Nephron progenitor cell (in vitro differentiated cells): ENCODE measurements around the gene A2M.

ENCODE experiments used
- DNase-seq: peaks from one replicate; pipeline ENCODE4 v3.0.0; 2021
- H3K27ac Mint-ChIP-seq: 2 replicates; pipeline ENCODE4 v1.8.0; 2021; ENCODE audit warnings: mild to moderate bottlenecking, moderate library complexity, mixed read lengths
- H3K27me3 Mint-ChIP-seq: 2 replicates; pipeline ENCODE4 v1.8.0; 2021; ENCODE audit warnings: mild to moderate bottlenecking, low read depth, mixed read lengths; ENCODE audit not compliant: poor library complexity
- H3K36me3 Mint-ChIP-seq: 2 replicates; pipeline ENCODE4 v1.8.0; 2021; ENCODE audit warnings: low read depth, mixed read lengths
- H3K4me1 Mint-ChIP-seq: 2 replicates; pipeline ENCODE4 v1.8.0; 2021; ENCODE audit warnings: mixed read lengths
- H3K4me3 Mint-ChIP-seq: 2 replicates; pipeline ENCODE4 v1.8.0; 2021; ENCODE audit warnings: mild to moderate bottlenecking, moderate library complexity, mixed read lengths
- H3K9me3 Mint-ChIP-seq: 2 replicates; pipeline ENCODE4 v1.8.0; 2021; ENCODE audit warnings: mild to moderate bottlenecking, moderate library complexity, mixed read lengths
- CTCF ChIP-seq: fragments of 200-600 bp; sonication (generic); IDR thresholded peaks from 2 replicates; pipeline ENCODE4 v1.5.0; 2021; ENCODE audit warnings: antibody characterized with exemption

The A2M gene

DNA sequence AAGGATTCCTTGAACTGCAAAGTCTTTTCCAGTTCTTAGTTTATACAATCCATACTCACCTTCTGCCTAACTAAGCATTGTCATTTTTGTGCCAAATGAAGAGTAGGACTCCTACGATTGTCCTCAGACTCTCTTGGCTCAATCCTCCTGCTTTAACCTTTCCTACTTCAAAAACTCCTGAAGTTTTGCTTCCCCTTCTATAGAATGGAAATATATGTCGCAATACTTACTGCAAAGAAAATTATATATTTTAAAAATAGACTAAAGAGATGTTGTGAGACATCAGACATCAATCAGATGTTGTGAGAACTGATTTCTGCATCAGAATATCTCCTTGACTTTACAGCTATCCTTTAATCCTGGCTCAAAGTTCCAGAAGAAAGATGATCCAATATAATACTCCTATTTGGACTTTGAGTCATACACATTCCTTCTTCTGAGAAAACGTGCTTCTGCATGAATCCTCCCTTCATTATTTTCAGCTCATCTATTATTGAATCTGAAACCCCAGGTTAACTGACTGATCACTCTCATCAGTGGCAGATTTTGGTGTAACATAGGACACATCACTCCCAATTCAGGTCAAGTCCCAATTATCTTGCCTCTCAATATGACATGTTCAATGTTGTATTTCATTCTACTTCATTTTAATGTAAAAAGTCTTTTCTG, 48.8 kb downstream of the A2M start:
- Mint-ChIP-seq H3K27ac (no peak overlapping the region), H3K4me3 (peak overlapping the region; percentile 26), H3K36me3 (no peaks in the 10 kb centered on the region), H3K4me1 (peaks cover 25% of the 10 kb centered on the region), H3K9me3 (no peaks in the 10 kb centered on the region), H3K27me3 (peaks cover 3% of the 10 kb centered on the region)
- DNase-seq = no peak
- TF ChIP-seq CTCF = no peak

- Mint-ChIP-seq H3K27ac (no peak overlapping the region), H3K4me1 (peaks cover 25% of the 10 kb centered on the region), H3K4me3 (peak overlapping the region; percentile 90), H3K9me3 (no peaks in the 10 kb centered on the region), H3K36me3 (no peaks in the 10 kb centered on the region), H3K27me3 (peaks cover 3% of the 10 kb centered on the region)
- no peak for TF ChIP-seq CTCF
- no peak for DNase-seq
Observed at GRCh38 chr12:9066183-9066623, 49.5 kb downstream of the A2M start.

GRCh38 chr12:9065607-9065856, 50.2 kb downstream of the A2M start:
- no peak overlapping the region for H3K27ac Mint-ChIP-seq
- H3K9me3 Mint-ChIP-seq = no peaks in the 10 kb centered on the region
- peak overlapping the region; percentile 90 for H3K4me3 Mint-ChIP-seq
- no peak for TF ChIP-seq CTCF
- no peaks in the 10 kb centered on the region for H3K36me3 Mint-ChIP-seq
- no peak for DNase-seq
- peaks cover 25% of the 10 kb centered on the region for H3K4me1 Mint-ChIP-seq
- H3K27me3 Mint-ChIP-seq = no peaks in the 10 kb centered on the region

DNA sequence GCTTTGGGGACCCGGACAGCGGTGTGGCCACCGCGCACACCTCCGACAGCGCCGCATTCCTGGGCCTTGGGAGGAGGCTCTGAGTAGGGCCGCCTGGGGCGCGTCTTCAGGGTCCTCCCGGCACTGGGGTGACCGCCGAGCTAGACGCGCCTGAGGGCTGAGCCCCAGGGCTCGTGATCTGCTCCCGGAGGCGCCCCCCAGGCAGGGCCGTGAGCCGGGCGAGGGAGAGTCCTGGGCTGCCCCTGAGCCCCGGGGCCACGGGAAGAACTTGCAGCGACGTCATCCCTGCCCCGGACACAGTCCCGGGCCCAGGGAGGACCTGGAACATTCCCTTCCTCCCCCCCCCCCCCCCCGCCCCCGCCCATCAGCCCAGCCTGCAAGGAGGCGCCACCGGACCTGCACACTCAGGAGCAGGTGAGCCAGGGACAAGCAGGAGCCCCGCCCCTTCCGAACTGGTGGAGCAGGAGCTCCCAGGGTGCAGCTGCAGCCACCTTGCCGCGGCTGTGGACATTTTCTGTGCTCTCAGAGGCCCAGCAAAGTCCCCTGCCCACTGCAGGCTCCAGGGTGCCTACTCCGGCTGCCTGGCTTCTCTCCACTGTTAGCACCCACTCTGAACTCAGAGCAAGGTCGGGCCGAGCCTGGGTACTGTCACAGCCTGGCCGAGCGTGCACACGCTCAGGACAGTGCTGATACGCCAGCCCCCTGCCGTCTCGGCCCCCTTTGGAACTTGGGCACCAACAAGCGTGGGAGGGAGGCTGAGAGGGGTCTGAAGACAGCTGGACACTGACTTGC, 50.7 kb downstream of the A2M start:
- no peak overlapping the region for H3K27ac Mint-ChIP-seq
- no peaks in the 10 kb centered on the region for H3K27me3 Mint-ChIP-seq
- TF ChIP-seq CTCF = no peak
- DNase-seq = peak; percentile 67
- H3K36me3 Mint-ChIP-seq = no peaks in the 10 kb centered on the region
- H3K9me3 Mint-ChIP-seq = no peaks in the 10 kb centered on the region
- peak overlapping the region; percentile 90 for H3K4me3 Mint-ChIP-seq
- peaks cover 25% of the 10 kb centered on the region for H3K4me1 Mint-ChIP-seq

DNA sequence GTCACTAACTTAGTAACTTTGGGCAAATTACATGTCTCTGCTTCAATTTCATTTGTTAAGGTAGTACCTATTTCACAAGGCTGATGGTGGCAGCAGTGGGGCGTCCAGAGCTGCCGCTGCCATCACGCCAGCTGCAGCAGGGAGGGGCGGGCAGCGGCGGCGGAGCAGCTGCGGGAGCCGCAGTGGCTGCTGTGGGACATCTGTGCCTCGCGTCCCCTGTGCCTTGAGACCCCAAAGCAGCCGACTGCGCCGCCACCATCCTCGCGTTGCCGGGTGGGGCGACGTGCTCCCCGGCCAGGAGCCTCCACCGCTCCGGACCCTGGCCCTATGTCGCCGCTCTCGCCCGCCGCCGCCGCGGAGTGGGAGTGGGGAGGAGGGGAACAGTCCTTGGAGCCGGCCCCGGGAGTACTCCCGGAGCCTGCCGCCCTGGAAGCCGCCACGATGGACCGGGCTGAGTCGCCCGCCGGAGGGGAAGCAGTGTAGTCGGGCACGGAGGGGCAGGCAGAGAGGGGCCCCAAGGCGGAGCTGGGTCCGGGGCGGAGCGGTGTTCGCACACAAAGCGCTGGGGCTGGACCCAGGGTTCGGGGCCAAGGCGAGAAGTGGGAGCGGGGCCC, 51.4 kb downstream of the A2M start:
- H3K36me3 Mint-ChIP-seq = no peaks in the 10 kb centered on the region
- DNase-seq = peak; percentile 68
- peak overlapping the region; percentile 90 for H3K4me3 Mint-ChIP-seq
- TF ChIP-seq CTCF = no peak
- H3K27me3 Mint-ChIP-seq = no peaks in the 10 kb centered on the region
- no peak overlapping the region for H3K27ac Mint-ChIP-seq
- H3K4me1 Mint-ChIP-seq = peaks cover 25% of the 10 kb centered on the region
- H3K9me3 Mint-ChIP-seq = no peaks in the 10 kb centered on the region
